Adipose tissue (tissue), 3 donors: ENCODE data around the gene FGR. TPM values are rescaled to one million over a fixed set of nuclear protein-coding genes. Genes with fewer than 3 reads are reported as not detected.
"Not testable (repeated sequence)": the region's sequence is repeated elsewhere in the genome, so short reads cannot be mapped to it uniquely, and the experiment has no call there.

Experiments
- H3K27ac ChIP-seq: one replicate; pipeline ENCODE4 v1.5.1; 2013; ENCODE audit warnings: low read depth, low read length
- WGBS, 3 donors: extraction: QIAGEN DNeasy Blood & Tissue Kit; methylation state at CpG; one replicate each; pipeline ENCODE4 v1.1.7; 2013; 5-methylcytosine and 5-hydroxymethylcytosine counted together
- polyA plus RNA-seq, 3 donors: library from polyadenylated mRNA; stranded (reverse); fragments of 200-250 nt; gene quantifications; one replicate each; pipeline ENCODE4 v1.2.3, GENCODE V29; 2013
- donor health status: healthy with polysubstance abuse.
- donor health status: Bipolar disorder and iron deficiency.
- donor health status: healthy.

FGR gene
- polyA plus RNA-seq, 3 donors, result 4.2 to 39.8 (median 33.9) TPM

DNA sequence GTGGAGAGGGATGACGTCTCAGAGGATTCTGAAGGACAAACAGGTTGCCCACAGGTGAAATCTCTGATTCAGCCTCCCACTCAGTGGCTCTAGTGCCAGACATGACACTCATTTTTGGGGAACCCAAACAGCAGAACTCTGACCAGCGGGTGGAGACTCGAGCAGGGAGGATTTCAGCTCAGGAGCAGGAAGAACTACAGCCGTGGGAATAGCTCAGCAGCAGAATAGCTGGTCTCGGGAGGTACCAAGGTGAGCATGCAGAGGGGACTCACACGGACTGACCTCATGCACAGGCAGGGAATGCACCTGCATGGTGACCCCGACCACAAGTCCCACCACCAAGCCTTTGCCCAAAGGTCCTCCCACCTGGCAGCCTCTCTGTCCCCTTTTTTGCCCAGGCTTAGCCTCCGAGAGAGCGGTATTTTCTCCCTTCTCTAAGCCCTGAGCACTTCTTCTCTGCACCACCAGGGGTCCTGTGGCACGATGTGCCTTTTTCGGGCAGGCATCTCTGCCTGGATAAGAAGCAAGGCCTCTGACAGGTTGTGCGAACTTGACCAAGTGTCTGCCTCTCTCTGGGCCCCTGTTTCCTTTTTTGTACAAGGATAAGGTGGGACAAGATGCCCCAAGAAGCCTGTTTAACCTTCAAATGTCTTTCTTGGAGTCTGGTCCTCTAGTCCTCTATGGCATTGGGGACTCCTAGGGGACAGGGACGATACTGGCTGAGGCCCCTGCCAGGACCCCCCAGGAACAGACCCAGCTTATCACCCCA lies 8.8 kb upstream of the FGR start:
- H3K27ac ChIP-seq, result no peak overlapping the region
- 18 to 35% (median 35%) methylated on average over 13 of the region's 13 CpGs for WGBS, 3 donors

DNA sequence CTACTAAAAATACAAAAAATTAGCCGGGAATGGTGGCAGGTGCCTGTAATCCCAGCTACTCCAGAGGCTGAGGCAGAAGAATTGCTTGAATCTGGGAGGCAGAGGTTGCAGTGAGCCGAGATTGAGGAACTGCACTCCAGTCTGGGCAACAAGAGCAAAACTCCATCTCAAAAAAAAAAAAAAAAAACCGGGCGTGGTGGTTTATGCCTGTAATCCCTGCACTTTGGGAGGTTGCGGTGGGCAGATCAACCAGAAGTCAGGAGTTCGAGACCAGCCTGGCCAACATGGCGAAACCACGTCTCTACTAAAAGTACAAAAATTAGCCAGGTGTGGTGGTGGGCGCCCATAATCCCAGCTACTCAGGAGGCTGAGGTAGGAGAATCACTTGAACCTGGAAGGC lies 5.5 kb upstream of the FGR start:
- 84 to 88% (median 85%) methylated on average over 9 of the region's 9 CpGs for WGBS, 3 donors

DNA sequence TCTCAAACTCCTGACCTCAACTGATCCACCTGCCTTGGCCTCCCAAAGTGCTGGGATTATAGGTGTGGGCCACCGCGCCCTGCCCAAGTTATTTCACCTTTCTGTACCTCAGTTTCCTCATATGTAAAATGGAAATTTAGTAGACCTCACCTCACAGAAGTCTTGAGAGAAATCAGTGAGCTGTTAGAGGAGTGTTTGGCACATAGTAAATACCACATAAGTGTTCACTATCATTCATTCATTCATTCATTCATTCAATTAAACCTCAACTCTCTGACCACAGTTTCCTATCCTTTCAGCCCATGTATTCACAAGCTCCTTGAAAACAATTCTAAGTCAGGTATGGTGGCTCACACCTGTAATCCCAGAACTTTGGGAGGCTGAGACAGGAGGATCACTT lies 3.8 kb upstream of the FGR start:
- no peak overlapping the region for H3K27ac ChIP-seq
- 98 to 100% (median 100%) methylated on average over 2 of the region's 2 CpGs for whole genome bisulfite sequencing, 3 donors

More for the DNA sequence above, 5.5 kb upstream of the FGR start:
- H3K27ac ChIP-seq, result not testable (repeated sequence)

DNA sequence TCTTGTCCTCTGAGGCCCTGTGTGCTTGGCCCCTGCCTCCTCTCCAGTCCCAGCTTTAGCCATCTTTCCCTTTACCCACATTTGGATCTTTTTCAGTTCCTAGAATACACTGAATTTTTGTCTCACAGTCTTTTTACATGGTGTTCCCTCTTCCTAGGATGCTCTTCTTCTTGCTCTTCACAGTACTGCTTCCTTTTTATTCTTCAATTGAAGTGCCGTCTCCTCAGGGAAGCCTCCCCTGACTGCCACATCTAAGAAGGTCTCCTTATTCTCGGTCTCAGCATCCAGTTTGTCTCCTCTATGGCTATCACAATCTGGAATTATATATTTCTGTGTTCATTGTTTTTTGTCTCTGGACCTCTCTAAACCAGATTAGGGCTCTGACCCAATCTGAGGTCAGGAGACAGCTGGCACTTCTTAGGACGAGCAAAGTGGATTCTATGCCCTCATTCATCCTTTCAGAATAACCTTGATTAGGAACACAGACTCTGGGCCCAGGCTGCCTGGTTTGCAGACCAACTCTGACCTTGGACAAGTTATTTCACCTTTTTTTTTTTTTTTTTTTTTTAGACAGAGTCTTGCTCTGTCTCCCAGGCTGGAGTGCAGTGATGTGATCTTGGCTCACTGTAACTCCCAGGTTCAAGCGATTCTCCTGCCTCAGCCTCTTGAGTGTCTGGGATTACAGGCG lies 3.2 kb upstream of the FGR start:
- 53 to 85% (median 83%) methylated on average over 5 of the region's 5 CpGs for WGBS, 3 donors
- H3K27ac ChIP-seq, result no peak overlapping the region

DNA sequence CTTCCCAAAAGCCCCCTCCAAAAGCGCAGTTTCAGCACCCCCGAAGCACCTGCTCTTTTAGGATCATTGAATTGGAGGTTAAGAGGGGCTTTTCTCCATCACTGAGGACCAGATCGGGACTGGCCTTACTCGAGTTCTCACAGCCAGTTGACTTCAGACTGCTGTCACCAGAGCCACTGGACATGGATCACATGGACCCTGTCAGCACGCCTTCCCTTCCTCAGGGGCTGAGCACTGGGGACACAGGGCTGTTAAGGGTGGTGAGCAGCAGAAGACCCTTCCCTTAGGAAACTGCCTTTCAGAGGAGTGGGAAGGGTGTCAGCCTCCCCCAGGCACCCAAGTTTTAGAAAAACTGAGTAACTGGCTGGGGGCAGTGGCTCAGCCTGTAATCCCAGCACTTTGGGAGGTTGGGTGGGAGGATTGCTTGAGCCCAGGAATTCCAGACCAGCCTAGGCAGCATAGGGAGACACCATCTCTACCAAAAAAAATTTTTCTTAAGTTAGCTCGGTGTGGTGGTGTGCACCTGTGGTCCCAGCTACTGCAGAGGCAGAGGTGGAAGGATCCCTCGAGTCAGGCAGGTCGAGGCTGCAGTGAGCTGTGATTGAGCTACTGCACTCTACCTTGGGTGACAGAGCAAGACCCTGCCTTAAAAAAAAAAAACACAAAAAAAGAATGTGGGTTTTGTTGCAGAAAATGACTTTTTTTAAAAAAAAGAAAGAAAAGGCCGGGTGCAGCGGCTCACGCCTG lies 584 bp upstream of the FGR start:
- no peak overlapping the region for H3K27ac ChIP-seq
- 81 to 91% (median 83%) methylated on average over 11 of the region's 11 CpGs for WGBS, 3 donors

DNA sequence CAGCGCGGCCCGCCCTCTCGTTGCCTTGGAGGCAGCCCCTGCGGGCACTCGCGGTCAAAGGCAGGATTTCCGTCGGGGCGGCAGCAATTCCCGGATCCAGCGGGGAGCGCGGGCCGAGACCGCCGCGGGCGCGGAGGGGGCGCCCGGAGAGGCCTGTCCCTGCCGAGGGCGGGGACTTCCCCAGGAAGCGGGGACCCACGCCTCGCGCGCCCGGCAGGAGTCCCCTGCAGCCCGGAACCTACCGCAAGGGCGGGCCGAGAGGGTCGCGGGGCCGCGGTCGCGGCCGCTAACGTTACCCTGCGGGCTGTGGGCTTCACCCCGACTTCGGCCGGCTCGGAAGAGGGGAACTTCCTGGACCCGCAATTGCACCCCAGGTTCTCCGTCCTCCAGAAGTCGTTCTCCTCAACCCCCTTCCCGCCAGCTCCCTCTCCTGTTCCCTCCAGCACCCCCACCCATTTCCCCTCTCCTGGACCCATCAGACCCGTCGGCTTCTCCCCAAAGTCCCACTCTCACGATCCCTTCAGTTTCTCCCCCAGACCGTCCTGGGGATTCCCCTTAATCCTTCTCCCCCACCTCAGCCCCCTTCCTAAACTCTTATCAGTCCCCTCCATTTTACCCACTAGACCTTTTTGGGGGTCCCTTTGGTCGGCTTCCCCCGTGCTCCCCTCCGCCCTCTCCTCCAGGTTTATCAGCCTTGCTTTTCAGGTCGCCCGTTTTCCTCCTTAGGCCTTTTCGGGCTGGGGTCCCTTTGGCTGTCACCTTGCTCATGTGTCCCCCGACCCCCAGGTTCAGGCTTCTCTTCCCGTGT lies 604 bp downstream of the FGR start:
- H3K27ac ChIP-seq, result peak overlapping the region; percentile 88
- 3 to 8% (median 7%) methylated on average over 45 to 63 of the region's 63 CpGs for WGBS, 3 donors

DNA sequence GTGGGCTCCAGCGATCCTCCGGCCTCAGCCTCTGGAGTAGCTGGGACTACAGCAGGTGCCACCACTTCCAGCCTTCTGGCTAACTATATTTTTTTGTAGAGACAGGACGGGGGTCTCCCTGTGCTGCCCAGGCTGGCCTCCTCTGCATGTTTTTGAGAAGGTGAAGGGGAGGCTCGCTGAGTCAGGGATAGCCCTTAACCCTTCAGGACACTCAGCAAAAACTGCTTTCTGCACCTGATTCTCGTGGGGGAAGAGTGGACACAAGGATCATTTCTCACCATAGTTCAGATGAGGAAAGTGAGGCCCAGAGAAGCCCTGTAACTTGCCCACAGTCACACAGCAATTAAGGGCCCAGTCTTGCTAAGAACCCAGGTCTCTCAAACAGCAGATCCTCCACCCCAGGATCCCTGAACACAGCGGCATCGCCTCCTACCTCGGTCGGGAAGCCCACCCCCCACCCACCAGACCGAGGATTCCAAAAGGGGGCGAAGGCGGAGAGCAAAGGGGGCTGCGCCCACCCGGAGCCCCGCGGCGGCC lies 1.3 kb downstream of the FGR start:
- H3K27ac ChIP-seq, result peak overlapping the region; percentile 88
- 21 to 31% (median 24%) methylated on average over 16 to 17 of the region's 17 CpGs for WGBS, 3 donors

DNA sequence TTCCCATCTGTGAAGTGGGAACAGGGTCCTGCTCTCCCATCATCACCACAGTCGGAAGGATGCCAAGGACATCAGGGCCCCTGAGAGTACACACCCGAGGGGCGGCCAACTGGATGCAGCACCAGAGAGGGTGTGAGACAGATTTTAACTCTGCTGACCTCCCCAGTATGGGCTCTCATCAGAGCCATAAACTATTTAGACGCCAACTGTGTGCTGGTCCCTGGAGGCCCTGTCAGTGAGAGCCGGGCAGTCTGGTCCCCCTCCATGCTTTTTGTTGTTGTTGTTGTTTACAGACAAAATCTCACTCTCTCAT lies 1.7 kb downstream of the FGR start:
- peak overlapping the region; percentile 34 for H3K27ac ChIP-seq
- 61 to 84% (median 62%) methylated on average over 5 of the region's 5 CpGs for WGBS, 3 donors

DNA sequence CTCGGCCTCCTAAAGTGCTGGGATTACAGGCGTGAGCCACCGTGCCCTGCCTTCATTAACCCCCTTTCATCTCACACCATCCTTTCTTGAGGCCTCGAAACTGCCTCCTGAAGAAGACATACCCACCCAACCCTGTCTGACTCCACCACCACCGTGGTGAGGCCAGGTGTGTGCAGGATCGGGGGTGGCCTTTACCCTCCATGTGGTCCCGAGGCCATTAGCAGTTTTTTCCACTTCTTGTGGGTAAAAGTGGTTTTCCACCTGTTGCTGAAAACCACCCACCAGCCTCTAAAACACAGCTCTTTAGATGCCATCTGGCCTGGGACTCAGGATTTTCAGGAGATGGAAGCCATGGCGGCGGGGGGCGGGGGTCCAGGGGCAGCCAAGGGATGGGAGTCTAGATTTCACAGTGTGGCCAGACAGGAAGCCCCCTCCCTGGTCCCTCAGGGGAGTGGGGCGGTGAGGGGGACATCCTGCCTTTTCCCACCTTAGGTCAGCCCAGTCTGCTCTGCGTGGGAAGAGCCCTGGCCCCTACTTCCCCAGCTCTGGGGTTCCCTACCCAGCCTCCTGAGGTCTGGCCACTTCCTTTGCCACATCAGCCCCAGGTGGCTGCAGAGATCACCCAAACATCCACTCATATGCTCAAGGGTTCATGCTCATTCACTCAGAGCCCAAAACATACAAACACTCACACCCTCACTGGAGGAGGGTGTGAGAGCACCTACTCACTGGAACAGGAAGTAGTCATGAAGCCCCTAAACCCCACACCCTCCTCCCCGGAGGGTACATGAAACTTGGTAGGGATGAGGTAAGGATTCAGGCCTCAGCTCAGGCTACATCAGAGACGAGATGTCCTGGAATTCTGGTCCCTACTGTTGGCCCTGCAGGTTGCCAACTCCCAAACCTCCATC lies 2.3 kb downstream of the FGR start:
- 40 to 69% (median 52%) methylated on average over 14 of the region's 14 CpGs for WGBS, 3 donors
- peak overlapping the region; percentile 28 for H3K27ac ChIP-seq

DNA sequence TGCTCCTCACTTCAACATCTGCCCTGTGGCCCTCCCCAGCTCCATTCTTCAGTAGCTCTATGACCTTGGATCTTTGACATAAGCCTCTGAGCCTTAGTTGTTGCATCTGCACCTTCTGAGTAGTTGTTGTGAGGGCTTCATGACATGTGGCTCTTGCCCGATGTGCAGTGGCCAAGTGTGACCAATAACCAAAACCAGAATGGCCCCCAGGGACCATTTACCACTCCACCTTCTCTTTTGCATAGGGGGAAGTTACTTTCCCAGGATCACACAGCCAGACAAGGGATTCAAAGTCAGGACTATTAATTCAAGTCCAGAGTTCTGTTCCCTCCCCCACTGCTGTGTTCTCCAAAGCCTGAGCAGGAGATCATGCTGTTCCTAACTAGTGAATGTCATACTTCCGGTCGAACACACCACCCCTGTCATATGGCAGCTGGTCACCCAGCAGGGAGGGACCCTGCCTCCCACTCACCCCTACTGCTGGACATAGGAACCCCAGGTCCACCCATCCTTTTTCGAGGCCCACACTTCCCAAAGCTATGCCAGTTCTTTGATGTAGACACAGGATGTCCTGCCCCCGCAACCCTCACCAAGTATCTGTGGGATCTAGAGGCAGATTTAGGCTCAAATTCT lies 4.0 kb downstream of the FGR start:
- 32 to 56% (median 33%) methylated on average over 5 of the region's 5 CpGs for WGBS, 3 donors
- peak overlapping the region; percentile 51 for H3K27ac ChIP-seq

DNA sequence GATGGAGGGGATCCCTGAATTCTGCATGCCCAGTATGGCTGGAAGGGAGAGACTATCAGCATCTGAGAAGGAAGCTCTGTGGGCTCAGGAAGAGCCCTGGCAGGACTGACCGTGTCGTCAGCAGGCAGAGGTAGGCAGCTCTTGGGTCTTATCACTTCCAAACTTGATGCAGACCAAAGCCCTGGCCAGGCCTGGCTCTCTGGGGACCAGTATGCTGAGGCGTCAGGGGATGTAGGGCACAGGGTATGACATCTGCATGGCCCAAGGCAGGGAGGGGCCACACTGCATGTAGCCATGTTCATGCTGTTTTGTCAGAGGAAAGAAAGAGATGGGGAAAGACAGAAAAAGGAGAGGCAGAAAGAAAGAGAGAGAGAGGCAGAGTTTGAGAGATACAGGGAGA lies 6.3 kb downstream of the FGR start:
- WGBS, 3 donors, result 29 to 53% (median 34%) methylated on average over 3 of the region's 3 CpGs
- H3K27ac ChIP-seq, result no peak overlapping the region

DNA sequence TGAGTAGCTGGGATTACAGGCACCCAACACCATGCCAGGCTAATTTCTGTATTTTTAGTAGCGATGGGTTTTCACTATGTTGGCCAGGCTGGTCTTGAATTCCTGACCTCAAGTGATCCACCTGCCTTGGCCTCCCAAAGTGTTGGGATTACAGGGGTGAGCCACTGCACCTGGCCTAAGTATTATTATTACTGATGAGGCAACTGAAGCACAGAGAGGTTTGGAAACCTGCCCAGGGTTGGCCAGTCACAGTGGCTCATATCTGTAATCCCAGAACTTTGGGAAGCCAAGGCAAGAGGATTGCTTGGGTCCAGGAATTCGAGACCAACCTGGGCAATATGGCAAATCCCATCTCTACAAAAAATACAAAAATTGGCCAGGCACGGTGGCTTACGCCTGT lies 7.3 kb downstream of the FGR start:
- WGBS, 3 donors, result 86 to 93% (median 90%) methylated on average over 4 of the region's 4 CpGs
- H3K27ac ChIP-seq, result not testable (repeated sequence)

DNA sequence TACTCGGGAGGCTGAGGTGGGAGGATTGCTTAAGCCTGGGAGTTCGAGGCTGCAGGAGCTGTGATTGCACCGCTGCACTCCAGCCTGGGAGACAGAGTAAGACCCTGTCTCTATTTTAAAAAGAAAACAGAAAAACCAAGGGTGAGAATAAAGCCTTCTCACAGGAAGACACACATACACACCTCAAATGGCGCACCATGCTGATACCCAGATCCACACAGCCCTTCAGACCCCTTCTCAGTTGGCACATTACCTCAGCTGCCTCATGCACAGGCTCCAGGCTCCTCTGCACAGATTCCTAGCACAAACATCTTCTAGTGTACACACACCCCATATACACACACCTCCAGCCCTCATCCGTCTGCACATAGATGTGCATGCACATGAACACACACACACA lies 7.9 kb downstream of the FGR start:
- 78 to 95% (median 91%) methylated on average over 5 of the region's 5 CpGs for WGBS, 3 donors
- H3K27ac ChIP-seq, result no peak overlapping the region

DNA sequence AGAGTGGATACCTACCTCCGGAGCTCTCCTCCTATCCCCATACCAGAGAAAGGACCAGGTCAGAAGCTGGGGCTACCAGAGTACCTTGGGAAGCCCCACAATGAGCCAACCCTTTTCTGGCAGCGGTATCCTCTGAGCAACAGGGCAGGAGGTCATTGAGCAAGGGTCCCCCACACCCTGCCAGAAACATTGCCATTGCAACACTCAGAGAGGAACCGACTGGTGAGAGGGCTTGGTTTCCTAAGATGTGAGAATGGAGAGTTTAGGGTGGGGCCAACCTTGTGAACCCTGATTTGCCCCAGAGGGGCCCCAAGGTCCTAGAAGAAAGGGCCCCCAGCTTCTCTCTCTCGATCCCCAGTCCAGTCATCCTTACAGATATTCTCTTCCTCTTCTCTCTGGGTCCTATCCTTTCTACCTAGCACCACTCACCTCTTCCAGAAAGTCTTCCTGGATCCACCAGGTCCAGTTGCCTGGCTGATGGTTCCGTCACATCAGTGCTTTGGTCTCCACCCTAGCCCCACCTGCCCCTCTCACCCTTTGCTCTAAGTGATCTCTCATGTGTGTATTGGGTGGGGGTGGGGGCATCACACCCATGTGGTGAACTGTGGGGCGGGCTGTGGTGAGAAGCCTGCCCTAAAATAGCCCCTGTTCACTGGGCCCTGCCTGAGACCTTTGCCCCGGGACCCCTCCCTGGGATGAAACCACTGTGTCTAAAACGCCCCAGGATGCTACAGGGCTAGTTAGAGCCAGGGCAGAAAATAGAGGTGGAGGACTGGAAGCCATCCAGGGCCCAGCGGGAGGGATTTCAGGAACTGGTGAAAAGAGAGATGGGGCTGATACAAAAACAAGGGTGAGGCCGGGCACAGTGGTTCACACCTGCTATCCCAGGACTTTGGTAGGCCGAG lies 8.7 kb downstream of the FGR start:
- WGBS, 3 donors, result 55 to 81% (median 57%) methylated on average over 11 of the region's 11 CpGs

DNA sequence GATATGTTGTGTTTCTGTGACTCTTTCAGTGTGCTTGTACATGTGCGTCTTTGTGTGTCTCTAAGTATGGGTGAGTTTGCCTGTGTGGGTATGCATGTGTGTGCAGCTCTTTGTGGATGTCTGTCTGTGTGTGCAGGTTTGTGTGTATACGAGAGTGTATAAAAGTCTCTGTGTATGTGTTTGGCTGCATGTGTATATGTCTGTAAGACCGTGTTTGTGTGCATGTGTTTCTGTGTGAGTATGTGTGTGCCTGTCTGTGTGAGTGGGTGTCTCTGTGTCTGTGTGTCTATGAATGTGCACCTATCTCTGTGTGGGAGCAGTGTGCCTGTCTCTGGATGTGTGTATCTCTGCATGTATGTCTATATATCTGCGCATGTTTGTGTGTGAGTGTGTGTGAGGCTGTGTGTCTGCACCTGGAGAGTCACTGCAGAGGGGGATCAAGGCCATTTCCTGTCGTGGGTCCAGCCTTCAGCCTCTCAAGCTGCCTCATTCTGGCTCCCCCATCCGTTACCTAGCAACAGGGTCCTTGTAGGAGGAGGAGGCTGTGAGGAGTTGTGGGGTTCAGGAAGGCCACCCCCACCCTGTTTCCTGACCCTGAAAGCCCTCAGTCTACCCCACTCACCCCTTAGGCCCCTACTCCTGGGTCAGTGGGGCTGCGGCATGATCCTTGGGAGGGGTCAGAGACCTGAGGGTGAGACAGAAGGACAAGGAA lies 10.4 kb downstream of the FGR start:
- no peak overlapping the region for H3K27ac ChIP-seq
- 54 to 62% (median 62%) methylated on average over 7 of the region's 7 CpGs for WGBS, 3 donors

More for the DNA sequence above, 8.7 kb downstream of the FGR start:
- peak overlapping the region; percentile 29 for H3K27ac ChIP-seq
